HCT116 (cell line): Measurements from ENCODE around the gene PRM3. TPM values are rescaled to one million over a fixed set of nuclear protein-coding genes. Genes with fewer than 3 reads are reported as not detected.

Experiments
- ATAC-seq: fragments of 200-7000 bp; cut with Tn5 transposase; 2 replicates; pipeline ENCODE4 v1.9.1; 2020; ENCODE audit warnings: mild to moderate bottlenecking, moderate library complexity
- BruUV-seq: library from RNA; stranded (reverse); fragments of 400-500 nt; replicated peaks from 2 replicates; lab custom pipeline; 2021; lab: Mats Ljungman, UMichigan
- CTCF ChIA-PET: fragments of 300-600 bp; sonication (Branson Sonifier 250); formaldehyde crosslinking; loops from one replicate; lab custom pipeline; 2021; ENCODE audit warnings: antibody characterized with exemption; lab: Charles Lee
- POLR2A ChIA-PET: fragments of 300-600, 350-600 bp; sonication (Branson Sonifier 250); formaldehyde crosslinking; loops from one replicate; lab custom pipeline; 2021; ENCODE audit warnings: antibody characterized with exemption; lab: Charles Lee
- RAD21 ChIA-PET, 2 experiments: fragments of 300-600 bp; sonication (Branson Sonifier 250); formaldehyde crosslinking; loops; one replicate each; lab custom pipeline; 2023; ENCODE audit warnings: low total read pairs in 2 of 2; ENCODE audit not compliant: uncharacterized antibody in 2 of 2, unreplicated experiment in 2 of 2, low non-redundant PET in 1 of 2; lab: Charles Lee
- DNase-seq: peaks from one replicate; pipeline ENCODE4 v3.0.0-alpha.2; 2010; ENCODE audit warnings: low read depth, low spot score
- H2AFZ ChIP-seq: fragments of 200-600 bp; shearing (Covaris generic), sonication (generic); 2 replicates; pipeline ENCODE4 v1.6.1; 2017; ENCODE audit warnings: low read depth, mixed run types, mixed read lengths, antibody characterized with exemption, low read length; ENCODE audit not compliant: poor library complexity, severe bottlenecking
- H3K27ac ChIP-seq: 2 replicates; pipeline ENCODE4 v1.5.1; 2012; ENCODE audit warnings: low read depth, low read length
- H3K27me3 ChIP-seq: fragments of 200-600 bp; sonication (generic); 2 replicates; pipeline ENCODE4 v1.6.1; 2016; ENCODE audit warnings: mixed run types, low read length, mixed read lengths; ENCODE audit not compliant: insufficient read depth
- H3K36me3 ChIP-seq, 2 experiments: fragments of 200-500 bp in 1 of 2; fragments of 200-600 bp in 1 of 2; sonication (Bioruptor generic) in 1 of 2; sonication (generic) in 1 of 2; 2 replicates each; pipeline versions ENCODE4 v1.5.1 to v1.6.1; 2014 to 2016; ENCODE audit warnings: low read length in 2 of 2, inconsistent platforms in 1 of 2, mixed read lengths in 1 of 2, mixed run types in 1 of 2; ENCODE audit not compliant: insufficient read depth in 2 of 2, control insufficient read depth in 1 of 2
- H3K4me1 ChIP-seq, 2 experiments: fragments of 200-600 bp in 1 of 2; sonication (generic) in 1 of 2; 2 replicates each; pipeline versions ENCODE4 v1.5.1 to v1.6.1; 2012 to 2017; ENCODE audit warnings: low read length in 2 of 2, inconsistent platforms in 1 of 2, mild to moderate bottlenecking in 1 of 2, mixed read lengths in 1 of 2, mixed run types in 1 of 2, moderate library complexity in 1 of 2; ENCODE audit not compliant: insufficient read depth in 2 of 2, control insufficient read depth in 1 of 2
- H3K4me2 ChIP-seq: fragments of 200-600 bp; sonication (generic); 2 replicates; pipeline ENCODE4 v1.6.1; 2017; ENCODE audit warnings: mixed run types, low read length, mixed read lengths
- H3K4me3 ChIP-seq, 2 experiments: fragments of 200-600 bp in 1 of 2; sonication (generic) in 1 of 2; replicated peaks in 1 of 2; 2 replicates each; pipeline ENCODE4 v1.5.1; 2011 to 2016; ENCODE audit warnings: low read length in 2 of 2, control low read depth in 1 of 2, low read depth in 1 of 2, mild to moderate bottlenecking in 1 of 2, mixed read lengths in 1 of 2, mixed run types in 1 of 2
- H3K79me2 ChIP-seq: fragments of 200-600 bp; sonication (generic); 2 replicates; pipeline ENCODE4 v1.6.1; 2017; ENCODE audit warnings: mild to moderate bottlenecking, mixed run types, low read length, moderate library complexity, mixed read lengths; ENCODE audit not compliant: insufficient read depth
- H3K9ac ChIP-seq: fragments of 200-600 bp; sonication (generic); 2 replicates; pipeline ENCODE4 v1.6.1; 2016; ENCODE audit warnings: low read length, mixed read lengths
- H3K9me2 ChIP-seq: fragments of 200-600 bp; sonication (generic), shearing (Covaris generic); 2 replicates; pipeline ENCODE4 v1.6.1; 2017; ENCODE audit warnings: mixed run types, mild to moderate bottlenecking, moderate library complexity; ENCODE audit not compliant: insufficient read depth
- H3K9me3 ChIP-seq, 2 experiments: fragments of 200-500 bp in 1 of 2; fragments of 200-600 bp in 1 of 2; sonication (Bioruptor generic) in 1 of 2; sonication (generic) in 1 of 2; 2 replicates each; pipeline ENCODE4 v1.6.1; 2014 to 2017; ENCODE audit warnings: low read length in 2 of 2, mixed read lengths in 2 of 2, inconsistent platforms in 1 of 2, low read depth in 1 of 2, mild to moderate bottlenecking in 1 of 2, mixed run types in 1 of 2, moderate library complexity in 1 of 2; ENCODE audit not compliant: control insufficient read depth in 1 of 2, insufficient read depth in 1 of 2
- H4K20me1 ChIP-seq: fragments of 200-600 bp; sonication (generic), shearing (Covaris generic); 2 replicates; pipeline ENCODE4 v1.6.1; 2017; ENCODE audit warnings: mixed run types, mild to moderate bottlenecking, moderate library complexity; ENCODE audit not compliant: insufficient read depth
- CBX3 ChIP-seq: IDR thresholded peaks from 2 replicates; pipeline ENCODE4 v1.6.1; 2012; ENCODE audit warnings: low read depth
- EGR1 ChIP-seq: IDR thresholded peaks from 2 replicates; pipeline ENCODE4 v1.6.1; 2012; ENCODE audit warnings: low read depth
- POLR2A ChIP-seq: IDR thresholded peaks from 2 replicates; pipeline ENCODE4 v1.7.0; 2011; ENCODE audit warnings: borderline replicate concordance; ENCODE audit not compliant: insufficient read depth, insufficient read length; ENCODE audit errors: extremely low read depth
- POLR2AphosphoS5 ChIP-seq: IDR thresholded peaks from 2 replicates; pipeline ENCODE4 v1.6.1; 2011; ENCODE audit warnings: mild to moderate bottlenecking, low read depth, low read length, moderate library complexity
- REST ChIP-seq: IDR thresholded peaks from 2 replicates; pipeline ENCODE4 v1.6.1; 2012; ENCODE audit warnings: low read depth
- SIN3A ChIP-seq: IDR thresholded peaks from 2 replicates; pipeline ENCODE4 v1.6.1; 2012; ENCODE audit warnings: low read depth
- SP1 ChIP-seq: IDR thresholded peaks from 2 replicates; pipeline ENCODE4 v1.6.1; 2012; ENCODE audit warnings: low read depth
- SRF ChIP-seq: IDR thresholded peaks from 2 replicates; pipeline ENCODE4 v1.6.1; 2012; ENCODE audit warnings: low read depth
- TCF7L2 ChIP-seq: IDR thresholded peaks from 2 replicates; pipeline ENCODE4 v1.7.0; 2011; ENCODE audit warnings: borderline replicate concordance, inconsistent platforms; ENCODE audit not compliant: insufficient read depth, insufficient read length; ENCODE audit errors: extremely low read depth
- ZFX ChIP-seq: fragments of 450-650 bp; IDR thresholded peaks from 2 replicates; pipeline ENCODE4 v1.6.1; 2017
- ZNF274 ChIP-seq: fragments of 200-500 bp; sonication (Bioruptor generic); IDR thresholded peaks from 2 replicates; pipeline ENCODE4 v1.6.1; 2014; ENCODE audit warnings: mild to moderate bottlenecking, low read depth, low read length, inconsistent platforms
- intact Hi-C: fragments of 100-400 bp; cut with micrococcal nuclease; formaldehyde crosslinking; loops from 2 replicates; pipeline ENCODE4 v1.10.0; 2022
- total RNA-seq: library from RNA; stranded (reverse); gene quantifications from one replicate; pipeline ENCODE4 v1.2.1, GENCODE V29; 2021; ENCODE audit not compliant: unreplicated experiment

PRM3 gene
- total RNA-seq, 1 experiment from 2014 or later, result not detected

DNA sequence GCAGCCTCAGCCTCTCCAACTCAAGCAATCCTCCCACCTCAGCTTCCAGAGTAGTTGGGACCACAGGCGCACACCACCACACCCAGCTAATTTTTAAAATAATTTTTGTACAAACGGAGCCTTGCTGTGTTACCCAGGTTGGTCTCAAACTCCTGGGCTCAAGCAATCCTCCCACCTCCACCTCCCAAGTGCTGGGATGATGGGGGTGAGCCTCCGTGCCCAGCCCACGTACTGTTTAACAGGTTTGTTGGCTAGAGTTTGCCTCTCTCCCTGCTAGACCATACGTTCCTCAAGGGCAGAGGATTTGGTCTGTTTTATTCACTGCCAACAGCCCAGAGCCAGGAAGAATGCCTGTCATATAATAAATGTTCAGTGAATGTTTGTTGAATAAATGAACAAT is 44.0 kb downstream of the PRM3 start (continued):
- TF ChIP-seq REST, result no peak
- TF ChIP-seq SIN3A, result no peak
- TF ChIP-seq EGR1, result no peak
- no peak for TF ChIP-seq SP1

- ChIA-PET CTCF (no interaction called here), RAD21 (no interaction called here), POLR2A (no interaction called here)
- H3K36me3 ChIP-seq, result no peaks in the 10 kb centered on the region
- no peak overlapping the region for H2AFZ ChIP-seq
- H3K4me3 ChIP-seq, result no peak overlapping the region
- DNase-seq, result no peak
- no peaks in the 10 kb centered on the region for H3K9me2 ChIP-seq
- TF ChIP-seq SRF, result no peak
- no peak for TF ChIP-seq ZNF274
- TF ChIP-seq EGR1, result no peak
- no peak for TF ChIP-seq CBX3
- no peak for TF ChIP-seq POLR2AphosphoS5
- TF ChIP-seq POLR2A, result no peak
- TF ChIP-seq TCF7L2, result no peak
- TF ChIP-seq ZFX, result no peak
- H3K4me1 ChIP-seq, result peaks cover 3 to 4% of the 10 kb centered on the region in 2 experiments; a peak in 2 of 4 replicates
- no peaks in the 10 kb centered on the region for H3K9me3 ChIP-seq
- intact Hi-C loops, result no loop called here
- H3K27me3 ChIP-seq, result no peaks in the 10 kb centered on the region
- BruUV-seq, result no TSS peak
- H3K27ac ChIP-seq, result no peak overlapping the region
- ATAC-seq, result no peak
- H3K4me2 ChIP-seq, result no peak overlapping the region
- no peaks in the 10 kb centered on the region for H3K79me2 ChIP-seq
- H3K9ac ChIP-seq, result no peak overlapping the region
- H4K20me1 ChIP-seq, result no peaks in the 10 kb centered on the region
Measured at GRCh38 chr16:11225677-11226549, 47.5 kb downstream of the PRM3 start.
